ENCODE data around the gene GNA12. TPM values are rescaled to one million over a fixed set of nuclear protein-coding genes. Genes with fewer than 3 reads are reported as not detected.

The GNA12 gene
- total and polyA plus RNA-seq, 2 experiments from 2014 or later, result 28.4 to 40.2 TPM

DNA sequence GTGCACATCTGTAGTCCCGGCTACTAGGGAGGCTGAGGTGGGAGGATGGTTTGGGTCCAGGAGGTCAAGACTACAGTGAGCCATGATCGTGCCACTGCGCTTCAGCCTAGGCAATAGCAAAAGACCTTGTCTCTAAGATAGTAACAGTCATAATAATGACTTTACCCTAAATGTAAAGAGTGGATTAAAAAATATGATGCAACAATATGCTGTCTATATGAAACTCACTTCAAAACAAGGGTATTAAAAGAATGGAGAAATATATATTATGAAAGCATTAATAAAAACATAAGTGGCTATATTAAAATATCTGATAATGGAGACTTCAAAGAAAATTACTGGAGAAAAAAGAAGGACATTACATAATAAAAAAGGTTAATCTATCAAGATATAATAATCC lies 5.7 kb downstream of the GNA12 start:
- H3K4me2 ChIP-seq, result no peak overlapping the region
- H3K9me2 ChIP-seq (replicated peaks; ENCODE audit: insufficient read depth), result no peaks in the 10 kb centered on the region
- peaks cover 14% of the 10 kb centered on the region for H3K4me1 ChIP-seq (ENCODE audit: insufficient read depth)
- 95% methylated on average over 3 of the region's 3 CpGs for WGBS (ENCODE audit: low lambda C conversion rate, missing lambda C conversion rate)
- peaks cover 19% of the 10 kb centered on the region for H4K20me1 ChIP-seq (ENCODE audit: insufficient read depth, poor library complexity, severe bottlenecking)
- no peak overlapping the region for H2AFZ ChIP-seq
- H3K79me2 ChIP-seq, result peaks cover 98% of the 10 kb centered on the region
- TF ChIP-seq EZH2phosphoT487 (IDR thresholded peaks at IDR 0.05; ENCODE audit: low read depth, severe bottlenecking, unreplicated experiment) (no peak), EZH2 (IDR thresholded peaks at IDR 0.05; ENCODE audit: borderline replicate concordance) (no peak)
- H3K27me3 ChIP-seq, result no peaks in the 10 kb centered on the region
- no peaks in the 10 kb centered on the region for H3K36me3 ChIP-seq (replicated peaks; ENCODE audit: insufficient read depth, low read depth)
- H3K4me3 ChIP-seq, result no peak overlapping the region
- no peak for DNase-seq (ENCODE audit: low spot score)
- no peak overlapping the region for H3K27ac ChIP-seq
- H3K9me3 ChIP-seq (ENCODE audit: low read depth), result no peaks in the 10 kb centered on the region

DNA sequence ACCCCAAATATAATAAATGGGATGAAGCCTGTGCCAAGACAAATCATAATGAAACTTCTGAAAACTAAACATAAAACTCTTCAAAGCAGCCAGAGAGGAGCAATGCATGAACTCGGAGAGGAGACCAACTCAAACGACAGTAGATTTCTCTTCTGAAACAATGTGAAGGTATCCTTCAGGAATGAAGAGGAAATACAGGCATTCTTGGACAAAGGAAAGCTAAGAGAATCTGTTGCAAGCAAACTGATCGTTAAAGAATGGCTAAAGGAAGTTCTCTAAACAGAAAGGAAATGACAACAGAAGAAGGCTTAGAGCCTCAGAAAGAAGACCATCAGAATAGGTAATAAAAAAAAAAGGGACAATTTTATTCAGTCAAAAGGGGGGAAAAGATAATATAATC lies 6.6 kb downstream of the GNA12 start:
- no peak overlapping the region for H2AFZ ChIP-seq
- no peak for DNase-seq (ENCODE audit: low spot score)
- H3K4me1 ChIP-seq (ENCODE audit: insufficient read depth), result peaks cover 8% of the 10 kb centered on the region
- no peak overlapping the region for H3K4me3 ChIP-seq
- TF ChIP-seq EZH2 (IDR thresholded peaks at IDR 0.05; ENCODE audit: borderline replicate concordance) (no peak), EZH2phosphoT487 (IDR thresholded peaks at IDR 0.05; ENCODE audit: low read depth, severe bottlenecking, unreplicated experiment) (no peak)
- TF ChIP-seq, protein P1, sequence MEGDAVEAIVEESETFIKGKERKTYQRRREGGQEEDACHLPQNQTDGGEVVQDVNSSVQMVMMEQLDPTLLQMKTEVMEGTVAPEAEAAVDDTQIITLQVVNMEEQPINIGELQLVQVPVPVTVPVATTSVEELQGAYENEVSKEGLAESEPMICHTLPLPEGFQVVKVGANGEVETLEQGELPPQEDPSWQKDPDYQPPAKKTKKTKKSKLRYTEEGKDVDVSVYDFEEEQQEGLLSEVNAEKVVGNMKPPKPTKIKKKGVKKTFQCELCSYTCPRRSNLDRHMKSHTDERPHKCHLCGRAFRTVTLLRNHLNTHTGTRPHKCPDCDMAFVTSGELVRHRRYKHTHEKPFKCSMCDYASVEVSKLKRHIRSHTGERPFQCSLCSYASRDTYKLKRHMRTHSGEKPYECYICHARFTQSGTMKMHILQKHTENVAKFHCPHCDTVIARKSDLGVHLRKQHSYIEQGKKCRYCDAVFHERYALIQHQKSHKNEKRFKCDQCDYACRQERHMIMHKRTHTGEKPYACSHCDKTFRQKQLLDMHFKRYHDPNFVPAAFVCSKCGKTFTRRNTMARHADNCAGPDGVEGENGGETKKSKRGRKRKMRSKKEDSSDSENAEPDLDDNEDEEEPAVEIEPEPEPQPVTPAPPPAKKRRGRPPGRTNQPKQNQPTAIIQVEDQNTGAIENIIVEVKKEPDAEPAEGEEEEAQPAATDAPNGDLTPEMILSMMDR (IDR thresholded peaks at IDR 0.05; ENCODE audit: poor library complexity), result no peak
- peaks cover 98% of the 10 kb centered on the region for H3K79me2 ChIP-seq
- no peaks in the 10 kb centered on the region for H3K27me3 ChIP-seq
- WGBS (ENCODE audit: low lambda C conversion rate, missing lambda C conversion rate), result 71% methylated on average over 3 of the region's 3 CpGs
- peaks cover 24% of the 10 kb centered on the region for H4K20me1 ChIP-seq (ENCODE audit: insufficient read depth, poor library complexity, severe bottlenecking)
- H3K9me2 ChIP-seq (replicated peaks; ENCODE audit: insufficient read depth), result no peaks in the 10 kb centered on the region
- H3K9me3 ChIP-seq (ENCODE audit: low read depth), result no peaks in the 10 kb centered on the region
- H3K27ac ChIP-seq, result no peak overlapping the region
- no peak overlapping the region for H3K4me2 ChIP-seq
- no peaks in the 10 kb centered on the region for H3K36me3 ChIP-seq (replicated peaks; ENCODE audit: insufficient read depth, low read depth)

DNA sequence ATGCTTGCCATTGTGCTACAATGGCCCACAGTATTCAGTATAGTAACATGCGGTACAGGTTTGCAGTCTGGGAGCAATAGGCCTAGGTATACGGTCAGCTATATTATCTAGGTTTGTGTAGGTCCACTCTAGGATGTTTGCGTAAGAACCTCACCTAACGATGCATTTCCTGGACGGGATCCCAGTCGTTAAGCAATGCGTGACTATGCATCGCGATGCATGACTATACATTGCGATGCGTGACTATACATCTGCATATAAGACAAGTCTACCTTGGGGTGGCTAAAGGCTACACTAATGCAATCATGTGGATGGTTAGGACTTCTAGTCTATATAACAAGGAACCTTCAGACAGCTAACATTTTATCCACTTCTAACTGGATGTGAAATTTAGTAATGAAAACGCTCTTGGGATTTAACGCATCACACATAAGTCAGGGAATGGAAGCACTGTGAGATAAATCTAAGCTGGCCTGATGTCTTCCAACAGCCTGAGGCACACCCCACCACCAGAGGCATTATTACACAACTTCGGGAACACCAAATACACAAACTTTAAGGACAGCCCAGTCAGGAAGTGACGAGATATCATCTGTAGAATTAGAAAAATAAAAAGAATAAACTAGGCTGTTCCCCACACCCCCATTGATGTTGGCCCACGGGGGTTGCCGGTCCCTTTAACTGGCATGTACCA lies 9.2 kb downstream of the GNA12 start:
- 90% methylated on average over 17 of the region's 17 CpGs for WGBS (ENCODE audit: low lambda C conversion rate, missing lambda C conversion rate)
- peaks cover 16% of the 10 kb centered on the region for H3K4me1 ChIP-seq (ENCODE audit: insufficient read depth)

More for the DNA sequence above, 9.2 kb downstream of the GNA12 start:
- Histone ChIP-seq H3K4me3 (no peak overlapping the region), H3K9me3 (ENCODE audit: low read depth) (no peaks in the 10 kb centered on the region), H3K9me2 (replicated peaks; ENCODE audit: insufficient read depth) (no peaks in the 10 kb centered on the region), H3K79me2 (peaks cover 94% of the 10 kb centered on the region), H3K4me2 (no peak overlapping the region), H3K36me3 (replicated peaks; ENCODE audit: insufficient read depth, low read depth) (no peaks in the 10 kb centered on the region), H3K27me3 (no peaks in the 10 kb centered on the region), H3K27ac (no peak overlapping the region), H4K20me1 (ENCODE audit: insufficient read depth, poor library complexity, severe bottlenecking) (peaks cover 32% of the 10 kb centered on the region), H2AFZ (no peak overlapping the region)
- DNase-seq (ENCODE audit: low spot score), result no peak
- TF ChIP-seq EZH2 (IDR thresholded peaks at IDR 0.05; ENCODE audit: borderline replicate concordance) (no peak), EZH2phosphoT487 (IDR thresholded peaks at IDR 0.05; ENCODE audit: low read depth, severe bottlenecking, unreplicated experiment) (no peak)
- TF ChIP-seq, protein P1 (IDR thresholded peaks at IDR 0.05; ENCODE audit: poor library complexity), result no peak

All from hepatocyte (in vitro differentiated cells).